Esophagus squamous epithelium (tissue), 4 donors: ENCODE measurements around the gene CHIC2.

Experiments
- CTCF ChIP-seq, 6 experiments: fragments of 450-650 bp in 4 of 6; fragments of 200-600 bp in 2 of 6; sonication (generic) in 2 of 6; IDR thresholded peaks; one replicate each; pipeline ENCODE4 v1.5.1; 2016 to 2019; ENCODE audit warnings: antibody characterized with exemption in 6 of 6, mild to moderate bottlenecking in 4 of 6, moderate library complexity in 4 of 6
- POLR2A ChIP-seq, 4 donors: fragments of 450-650 bp; IDR thresholded peaks; one replicate each; pipeline ENCODE4 v1.6.1; 2017; ENCODE audit warnings: antibody characterized with exemption in 4 of 4, mild to moderate bottlenecking in 4 of 4, moderate library complexity in 3 of 4

- TF ChIP-seq CTCF (IDR thresholded peaks at IDR 0.05) (no peak), POLR2A (IDR thresholded peaks at IDR 0.05) (no peak)
These were observed 43.7 kb upstream of the CHIC2 start for GRCh38 chr4:54107951-54108748.
